GM10266 (cell line): ENCODE data around the gene SBNO2.

Source experiments
- DNase-seq: peaks from one replicate; pipeline ENCODE4 v3.0.0; 2012; ENCODE audit errors: extremely low spot score
- CTCF ChIP-seq: IDR thresholded peaks from 2 replicates; pipeline ENCODE4 v1.5.1; 2012; ENCODE audit warnings: mild to moderate bottlenecking, low read depth; ENCODE audit not compliant: control insufficient read depth, insufficient read depth; ENCODE audit errors: missing control alignments

SBNO2 gene

GRCh38 chr19:1169921-1170885 is 3.9 kb downstream of the SBNO2 start:
- DNase-seq: no peak

GRCh38 chr19:1169411-1169791 is 4.7 kb downstream of the SBNO2 start:
- no peak for TF ChIP-seq CTCF
- no peak for DNase-seq

More at GRCh38 chr19:1169921-1170885, 3.9 kb downstream of the SBNO2 start:
- no peak for TF ChIP-seq CTCF

GRCh38 chr19:1168572-1169410 is 5.3 kb downstream of the SBNO2 start:
- DNase-seq: no peak

GRCh38 chr19:1167687-1168571 is 6.1 kb downstream of the SBNO2 start:
- no peak for DNase-seq
- no peak for TF ChIP-seq CTCF

More at GRCh38 chr19:1168572-1169410, 5.3 kb downstream of the SBNO2 start:
- no peak for TF ChIP-seq CTCF

- no peak for DNase-seq
- no peak for TF ChIP-seq CTCF
These were observed 7.0 kb downstream of the SBNO2 start for GRCh38 chr19:1166872-1167573.
